Measurements from ENCODE around the gene ZFAND3.

GRCh38 chr6:37916675-37917074, 97.1 kb downstream of the ZFAND3 start:
- no peak for TF ChIP-seq CTCF (IDR thresholded peaks at IDR 0.05)
- TF ChIP-seq POLR2A (IDR thresholded peaks at IDR 0.05): no peak

Data from Peyer's patch (tissue), 4 donors.